WTC11 (cell line): Measurements from ENCODE around the gene SEMA6B.

Experiments used
- ESRRA ChIP-seq: sonication (generic); formaldehyde crosslinking; IDR thresholded peaks from 2 replicates; pipeline ENCODE4 v1.8.1; 2022; ENCODE audit warnings: mild to moderate bottlenecking, missing genetic modification reagents, borderline replicate concordance
- GABPB1 ChIP-seq: sonication (generic); formaldehyde crosslinking; IDR thresholded peaks from 2 replicates; pipeline ENCODE4 v1.8.1; 2023; ENCODE audit warnings: mild to moderate bottlenecking, missing genetic modification reagents
- SP1 ChIP-seq: sonication (generic); formaldehyde crosslinking; conservative IDR thresholded peaks from 2 replicates; pipeline ENCODE4 v1.8.1; 2022; ENCODE audit warnings: missing genetic modification reagents
- ZNF263 ChIP-seq: sonication (generic); formaldehyde crosslinking; IDR thresholded peaks from 2 replicates; pipeline ENCODE4 v1.8.1; 2022; ENCODE audit warnings: low read depth, mild to moderate bottlenecking, moderate library complexity, missing genetic modification reagents
- ZNF423 ChIP-seq: fragments of 250-450 bp; sonication (Bioruptor Pico); IDR thresholded peaks from 2 replicates; pipeline ENCODE4 v2.1.2; 2022; ENCODE audit warnings: mild to moderate bottlenecking, moderate library complexity
- TF ChIP-seq, protein P1 (sequence below): fragments of 200-600 bp; IDR thresholded peaks from 2 replicates; pipeline ENCODE4 v1.8.0; 2022; ENCODE audit warnings: antibody characterized with exemption
- TF ChIP-seq, protein P2 (sequence below): sonication (generic); formaldehyde crosslinking; IDR thresholded peaks from 2 replicates; pipeline ENCODE4 v1.8.0; 2023; ENCODE audit warnings: missing genetic modification reagents, mild to moderate bottlenecking, borderline replicate concordance
- TF ChIP-seq, protein P3 (sequence below): sonication (generic); formaldehyde crosslinking; IDR thresholded peaks from 2 replicates; pipeline ENCODE4 v1.8.0; 2023; ENCODE audit warnings: mild to moderate bottlenecking, missing genetic modification reagents
- TF ChIP-seq, protein P4 (sequence below): sonication (generic); formaldehyde crosslinking; IDR thresholded peaks from 2 replicates; pipeline ENCODE4 v1.8.0; 2022; ENCODE audit warnings: mild to moderate bottlenecking, missing genetic modification reagents

DNA sequence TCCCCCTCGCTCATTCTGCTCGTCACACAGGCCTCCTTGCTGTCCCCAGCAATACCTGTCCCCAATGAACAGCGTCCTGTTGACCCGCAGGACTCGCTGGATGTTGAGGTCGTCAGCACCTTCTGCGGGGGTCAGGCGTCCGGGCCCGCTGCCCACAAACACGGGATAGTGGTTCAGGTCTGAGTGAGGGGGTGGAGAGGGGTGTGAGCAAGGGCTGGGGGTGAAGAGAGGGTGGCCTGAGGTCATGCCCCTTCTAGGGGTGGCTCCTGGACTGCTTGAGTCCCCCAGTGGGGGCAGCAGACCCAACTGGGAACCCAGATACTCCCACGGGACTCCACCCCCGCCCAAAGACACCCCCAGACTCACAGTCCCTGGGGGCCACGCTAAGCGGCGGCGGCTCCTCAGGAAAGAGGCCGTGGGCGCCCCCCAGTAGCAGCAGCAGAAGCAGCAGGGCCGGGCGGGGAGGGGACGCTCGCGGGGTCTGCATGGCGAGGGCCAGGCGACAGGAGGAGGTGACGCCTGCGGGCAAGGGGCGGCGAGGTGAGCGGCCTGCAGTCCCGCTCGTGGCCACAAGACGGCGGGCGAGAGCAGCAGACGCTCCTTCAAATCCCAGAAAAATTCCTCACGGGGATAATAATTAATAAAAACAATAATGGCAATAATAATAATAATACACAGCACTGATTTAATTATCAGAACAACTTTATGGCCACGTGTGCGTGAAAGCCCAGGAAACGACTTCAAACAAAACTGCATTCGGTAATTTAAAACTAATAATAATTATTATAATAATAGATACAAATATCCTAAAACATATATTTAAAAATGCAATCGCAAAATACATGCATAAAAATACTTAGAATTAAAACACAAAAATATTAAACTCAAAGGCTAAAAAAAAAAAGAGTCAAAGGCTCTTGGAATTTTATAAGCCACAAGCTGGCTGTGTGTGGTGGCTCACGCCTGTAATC lies 1.2 kb downstream of the SEMA6B start:
- TF ChIP-seq, protein P1, sequence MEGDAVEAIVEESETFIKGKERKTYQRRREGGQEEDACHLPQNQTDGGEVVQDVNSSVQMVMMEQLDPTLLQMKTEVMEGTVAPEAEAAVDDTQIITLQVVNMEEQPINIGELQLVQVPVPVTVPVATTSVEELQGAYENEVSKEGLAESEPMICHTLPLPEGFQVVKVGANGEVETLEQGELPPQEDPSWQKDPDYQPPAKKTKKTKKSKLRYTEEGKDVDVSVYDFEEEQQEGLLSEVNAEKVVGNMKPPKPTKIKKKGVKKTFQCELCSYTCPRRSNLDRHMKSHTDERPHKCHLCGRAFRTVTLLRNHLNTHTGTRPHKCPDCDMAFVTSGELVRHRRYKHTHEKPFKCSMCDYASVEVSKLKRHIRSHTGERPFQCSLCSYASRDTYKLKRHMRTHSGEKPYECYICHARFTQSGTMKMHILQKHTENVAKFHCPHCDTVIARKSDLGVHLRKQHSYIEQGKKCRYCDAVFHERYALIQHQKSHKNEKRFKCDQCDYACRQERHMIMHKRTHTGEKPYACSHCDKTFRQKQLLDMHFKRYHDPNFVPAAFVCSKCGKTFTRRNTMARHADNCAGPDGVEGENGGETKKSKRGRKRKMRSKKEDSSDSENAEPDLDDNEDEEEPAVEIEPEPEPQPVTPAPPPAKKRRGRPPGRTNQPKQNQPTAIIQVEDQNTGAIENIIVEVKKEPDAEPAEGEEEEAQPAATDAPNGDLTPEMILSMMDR = peak; percentile 100
- no peak for TF ChIP-seq ZNF423
- TF ChIP-seq, protein P2, sequence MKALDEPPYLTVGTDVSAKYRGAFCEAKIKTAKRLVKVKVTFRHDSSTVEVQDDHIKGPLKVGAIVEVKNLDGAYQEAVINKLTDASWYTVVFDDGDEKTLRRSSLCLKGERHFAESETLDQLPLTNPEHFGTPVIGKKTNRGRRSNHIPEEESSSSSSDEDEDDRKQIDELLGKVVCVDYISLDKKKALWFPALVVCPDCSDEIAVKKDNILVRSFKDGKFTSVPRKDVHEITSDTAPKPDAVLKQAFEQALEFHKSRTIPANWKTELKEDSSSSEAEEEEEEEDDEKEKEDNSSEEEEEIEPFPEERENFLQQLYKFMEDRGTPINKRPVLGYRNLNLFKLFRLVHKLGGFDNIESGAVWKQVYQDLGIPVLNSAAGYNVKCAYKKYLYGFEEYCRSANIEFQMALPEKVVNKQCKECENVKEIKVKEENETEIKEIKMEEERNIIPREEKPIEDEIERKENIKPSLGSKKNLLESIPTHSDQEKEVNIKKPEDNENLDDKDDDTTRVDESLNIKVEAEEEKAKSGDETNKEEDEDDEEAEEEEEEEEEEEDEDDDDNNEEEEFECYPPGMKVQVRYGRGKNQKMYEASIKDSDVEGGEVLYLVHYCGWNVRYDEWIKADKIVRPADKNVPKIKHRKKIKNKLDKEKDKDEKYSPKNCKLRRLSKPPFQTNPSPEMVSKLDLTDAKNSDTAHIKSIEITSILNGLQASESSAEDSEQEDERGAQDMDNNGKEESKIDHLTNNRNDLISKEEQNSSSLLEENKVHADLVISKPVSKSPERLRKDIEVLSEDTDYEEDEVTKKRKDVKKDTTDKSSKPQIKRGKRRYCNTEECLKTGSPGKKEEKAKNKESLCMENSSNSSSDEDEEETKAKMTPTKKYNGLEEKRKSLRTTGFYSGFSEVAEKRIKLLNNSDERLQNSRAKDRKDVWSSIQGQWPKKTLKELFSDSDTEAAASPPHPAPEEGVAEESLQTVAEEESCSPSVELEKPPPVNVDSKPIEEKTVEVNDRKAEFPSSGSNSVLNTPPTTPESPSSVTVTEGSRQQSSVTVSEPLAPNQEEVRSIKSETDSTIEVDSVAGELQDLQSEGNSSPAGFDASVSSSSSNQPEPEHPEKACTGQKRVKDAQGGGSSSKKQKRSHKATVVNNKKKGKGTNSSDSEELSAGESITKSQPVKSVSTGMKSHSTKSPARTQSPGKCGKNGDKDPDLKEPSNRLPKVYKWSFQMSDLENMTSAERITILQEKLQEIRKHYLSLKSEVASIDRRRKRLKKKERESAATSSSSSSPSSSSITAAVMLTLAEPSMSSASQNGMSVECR (CRISPR knock-in tag) = no peak
- TF ChIP-seq ZNF263 (CRISPR knock-in tag) = no peak
- no peak for TF ChIP-seq ESRRA (CRISPR knock-in tag)
- no peak for TF ChIP-seq GABPB1 (CRISPR knock-in tag)
- TF ChIP-seq SP1 (CRISPR knock-in tag) = no peak
- TF ChIP-seq, protein P3, sequence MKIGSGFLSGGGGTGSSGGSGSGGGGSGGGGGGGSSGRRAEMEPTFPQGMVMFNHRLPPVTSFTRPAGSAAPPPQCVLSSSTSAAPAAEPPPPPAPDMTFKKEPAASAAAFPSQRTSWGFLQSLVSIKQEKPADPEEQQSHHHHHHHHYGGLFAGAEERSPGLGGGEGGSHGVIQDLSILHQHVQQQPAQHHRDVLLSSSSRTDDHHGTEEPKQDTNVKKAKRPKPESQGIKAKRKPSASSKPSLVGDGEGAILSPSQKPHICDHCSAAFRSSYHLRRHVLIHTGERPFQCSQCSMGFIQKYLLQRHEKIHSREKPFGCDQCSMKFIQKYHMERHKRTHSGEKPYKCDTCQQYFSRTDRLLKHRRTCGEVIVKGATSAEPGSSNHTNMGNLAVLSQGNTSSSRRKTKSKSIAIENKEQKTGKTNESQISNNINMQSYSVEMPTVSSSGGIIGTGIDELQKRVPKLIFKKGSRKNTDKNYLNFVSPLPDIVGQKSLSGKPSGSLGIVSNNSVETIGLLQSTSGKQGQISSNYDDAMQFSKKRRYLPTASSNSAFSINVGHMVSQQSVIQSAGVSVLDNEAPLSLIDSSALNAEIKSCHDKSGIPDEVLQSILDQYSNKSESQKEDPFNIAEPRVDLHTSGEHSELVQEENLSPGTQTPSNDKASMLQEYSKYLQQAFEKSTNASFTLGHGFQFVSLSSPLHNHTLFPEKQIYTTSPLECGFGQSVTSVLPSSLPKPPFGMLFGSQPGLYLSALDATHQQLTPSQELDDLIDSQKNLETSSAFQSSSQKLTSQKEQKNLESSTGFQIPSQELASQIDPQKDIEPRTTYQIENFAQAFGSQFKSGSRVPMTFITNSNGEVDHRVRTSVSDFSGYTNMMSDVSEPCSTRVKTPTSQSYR (CRISPR knock-in tag) = no peak
- TF ChIP-seq, protein P4, sequence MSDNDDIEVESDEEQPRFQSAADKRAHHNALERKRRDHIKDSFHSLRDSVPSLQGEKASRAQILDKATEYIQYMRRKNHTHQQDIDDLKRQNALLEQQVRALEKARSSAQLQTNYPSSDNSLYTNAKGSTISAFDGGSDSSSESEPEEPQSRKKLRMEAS (CRISPR knock-in tag) = no peak
